ENCODE results near the gene USP48. TPM values are rescaled to one million over a fixed set of nuclear protein-coding genes. Genes with fewer than 3 reads are reported as not detected.
A peak's percentile ranks its signal among the peaks of the same experiment; 100 is the strongest.
"Not testable (repeated sequence)": the region's sequence is repeated elsewhere in the genome, so short reads cannot be mapped to it uniquely, and the experiment has no call there.

USP48 gene
- total RNA-seq, 1 donor from 2014 or later: 86.5 TPM

DNA sequence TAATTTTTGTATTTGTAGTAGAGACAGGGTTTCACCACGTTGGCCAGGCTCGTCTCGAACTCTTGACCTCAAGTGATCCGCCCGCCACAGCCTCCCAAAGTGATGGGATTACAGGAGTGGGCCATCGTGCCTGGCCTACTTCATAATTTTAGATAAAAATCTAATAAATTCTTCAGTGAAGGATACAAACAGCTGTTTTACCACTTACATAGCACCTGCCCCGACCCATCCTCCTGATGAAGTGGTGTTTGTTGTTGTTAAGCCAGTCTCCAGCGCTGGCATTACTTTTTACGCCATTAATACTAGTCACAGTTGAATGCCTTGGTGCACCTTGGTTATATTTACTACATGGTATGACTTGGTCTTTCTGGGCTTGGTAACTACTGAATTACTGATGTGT lies 101.5 kb downstream of the USP48 start:
- DNase-seq (ENCODE audit: low spot score in 2 of 2, unreplicated experiment in 2 of 2): no peak
- TF ChIP-seq, protein P1, sequence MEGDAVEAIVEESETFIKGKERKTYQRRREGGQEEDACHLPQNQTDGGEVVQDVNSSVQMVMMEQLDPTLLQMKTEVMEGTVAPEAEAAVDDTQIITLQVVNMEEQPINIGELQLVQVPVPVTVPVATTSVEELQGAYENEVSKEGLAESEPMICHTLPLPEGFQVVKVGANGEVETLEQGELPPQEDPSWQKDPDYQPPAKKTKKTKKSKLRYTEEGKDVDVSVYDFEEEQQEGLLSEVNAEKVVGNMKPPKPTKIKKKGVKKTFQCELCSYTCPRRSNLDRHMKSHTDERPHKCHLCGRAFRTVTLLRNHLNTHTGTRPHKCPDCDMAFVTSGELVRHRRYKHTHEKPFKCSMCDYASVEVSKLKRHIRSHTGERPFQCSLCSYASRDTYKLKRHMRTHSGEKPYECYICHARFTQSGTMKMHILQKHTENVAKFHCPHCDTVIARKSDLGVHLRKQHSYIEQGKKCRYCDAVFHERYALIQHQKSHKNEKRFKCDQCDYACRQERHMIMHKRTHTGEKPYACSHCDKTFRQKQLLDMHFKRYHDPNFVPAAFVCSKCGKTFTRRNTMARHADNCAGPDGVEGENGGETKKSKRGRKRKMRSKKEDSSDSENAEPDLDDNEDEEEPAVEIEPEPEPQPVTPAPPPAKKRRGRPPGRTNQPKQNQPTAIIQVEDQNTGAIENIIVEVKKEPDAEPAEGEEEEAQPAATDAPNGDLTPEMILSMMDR (IDR thresholded peaks at IDR 0.05; ENCODE audit: unreplicated experiment): no peak
- Mint-ChIP-seq H3K9me3 (peaks cover 16% of the 10 kb centered on the region), H3K27me3 (ENCODE audit: low read depth) (no peaks in the 10 kb centered on the region), H3K36me3 (peaks cover 57% of the 10 kb centered on the region), H3K27ac (no peak overlapping the region), H3K4me3 (no peak overlapping the region), H3K4me1 (peaks cover 40% of the 10 kb centered on the region)

DNA sequence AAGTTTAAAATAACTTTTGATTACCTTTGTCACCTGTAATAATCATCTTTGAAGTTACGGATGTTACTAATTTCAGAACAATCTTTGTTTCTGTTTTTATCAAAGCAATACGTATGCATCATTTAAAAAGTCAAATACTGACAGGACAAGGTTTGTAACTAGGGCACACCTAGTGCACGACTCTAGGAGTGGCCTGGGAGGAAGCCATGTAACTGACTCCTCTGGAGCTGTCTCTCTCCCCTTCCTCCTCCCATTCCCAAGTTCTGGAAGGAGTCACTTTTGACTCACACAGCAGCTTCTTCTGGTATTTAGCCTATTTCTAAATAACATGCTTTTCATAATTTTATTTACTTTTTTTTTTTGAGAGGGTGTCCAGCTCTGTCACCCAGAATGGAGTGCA lies 102.0 kb downstream of the USP48 start:
- TF ChIP-seq, protein P1 (IDR thresholded peaks at IDR 0.05; ENCODE audit: unreplicated experiment): no peak
- Mint-ChIP-seq H3K4me1 (peaks cover 45% of the 10 kb centered on the region), H3K4me3 (no peak overlapping the region), H3K9me3 (peaks cover 11% of the 10 kb centered on the region), H3K36me3 (peaks cover 52% of the 10 kb centered on the region), H3K27me3 (ENCODE audit: low read depth) (no peaks in the 10 kb centered on the region), H3K27ac (peak overlapping the region; percentile 66)
- DNase-seq (ENCODE audit: low spot score in 2 of 2, unreplicated experiment in 2 of 2): no peak

DNA sequence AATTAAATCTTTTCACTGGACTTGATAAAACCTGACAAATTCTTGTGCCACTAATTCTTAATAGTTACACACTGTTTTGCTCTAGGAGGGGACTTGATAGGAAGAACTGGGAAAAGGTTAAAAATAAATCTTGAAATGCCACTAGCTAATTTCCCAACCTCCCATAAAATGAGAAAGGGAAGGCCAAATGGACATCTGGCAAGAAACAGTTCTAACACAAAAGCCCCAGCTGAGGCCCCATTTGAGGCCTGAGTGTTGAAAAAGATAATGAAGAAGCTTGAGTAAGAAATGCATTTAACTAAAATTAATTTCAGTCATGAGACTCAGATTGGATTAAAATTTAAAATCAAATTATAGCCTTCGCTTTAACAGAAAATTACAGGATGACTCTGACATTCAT lies 102.6 kb downstream of the USP48 start:
- peak overlapping the region; percentile 66 for H3K27ac Mint-ChIP-seq
- TF ChIP-seq, protein P1 (IDR thresholded peaks at IDR 0.05; ENCODE audit: unreplicated experiment): no peak
- H3K9me3 Mint-ChIP-seq: peaks cover 11% of the 10 kb centered on the region
- no peaks in the 10 kb centered on the region for H3K27me3 Mint-ChIP-seq (ENCODE audit: low read depth)
- no peak overlapping the region for H3K4me3 Mint-ChIP-seq
- no peak for DNase-seq (ENCODE audit: low spot score in 2 of 2, unreplicated experiment in 2 of 2)
- peaks cover 50% of the 10 kb centered on the region for H3K4me1 Mint-ChIP-seq
- H3K36me3 Mint-ChIP-seq: peaks cover 47% of the 10 kb centered on the region

DNA sequence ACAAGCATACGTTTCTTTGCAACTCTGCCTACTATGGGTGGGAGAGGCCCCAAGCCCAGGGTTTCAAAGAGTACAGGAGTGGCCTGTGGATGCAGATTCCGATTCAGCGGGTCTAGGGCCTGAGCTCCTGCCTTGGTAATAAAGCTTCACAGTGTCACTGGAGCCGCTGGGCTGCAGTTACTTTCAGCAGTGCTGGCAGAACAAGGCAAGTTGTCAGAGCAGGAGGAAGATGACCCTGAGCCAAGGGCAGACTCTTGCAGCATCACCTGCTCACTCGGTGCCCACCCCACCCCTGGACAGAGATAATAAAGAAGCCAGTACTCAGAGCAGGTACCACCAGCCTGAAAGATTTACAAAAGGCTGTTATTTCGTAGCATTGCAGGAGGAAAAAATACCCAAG lies 105.8 kb downstream of the USP48 start:
- H3K4me3 Mint-ChIP-seq: no peak overlapping the region
- H3K27me3 Mint-ChIP-seq (ENCODE audit: low read depth): no peaks in the 10 kb centered on the region
- TF ChIP-seq, protein P1 (IDR thresholded peaks at IDR 0.05; ENCODE audit: unreplicated experiment): no peak
- H3K9me3 Mint-ChIP-seq: no peaks in the 10 kb centered on the region
- peaks cover 23% of the 10 kb centered on the region for H3K36me3 Mint-ChIP-seq
- DNase-seq (ENCODE audit: low spot score in 2 of 2, unreplicated experiment in 2 of 2): no peak
- peak overlapping the region; percentile 45 for H3K27ac Mint-ChIP-seq
- H3K4me1 Mint-ChIP-seq: peaks cover 75% of the 10 kb centered on the region

DNA sequence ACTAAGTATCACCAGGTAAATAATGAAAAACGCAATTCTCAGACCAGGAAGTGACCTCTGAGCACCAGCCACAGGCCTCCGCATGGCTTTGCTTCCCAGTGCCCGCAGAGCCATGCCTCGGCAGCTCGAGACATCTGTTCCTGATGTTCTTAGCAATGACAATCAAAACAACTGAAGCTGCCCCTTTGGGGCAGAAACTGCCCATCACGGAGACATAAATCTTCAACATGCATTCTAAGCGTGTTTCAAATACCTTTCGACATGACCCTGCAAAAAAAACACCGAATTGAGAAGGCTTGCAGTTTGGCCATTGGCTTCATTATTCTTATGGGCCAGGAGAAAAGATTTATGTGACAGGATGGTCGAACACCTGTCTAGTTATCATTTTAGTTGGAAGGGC lies 108.0 kb downstream of the USP48 start:
- Mint-ChIP-seq H3K27ac (peak overlapping the region; percentile 45), H3K4me1 (peaks cover 61% of the 10 kb centered on the region), H3K9me3 (no peaks in the 10 kb centered on the region), H3K27me3 (ENCODE audit: low read depth) (peaks cover 12% of the 10 kb centered on the region), H3K36me3 (peaks cover 12% of the 10 kb centered on the region), H3K4me3 (no peak overlapping the region)
- TF ChIP-seq, protein P1 (IDR thresholded peaks at IDR 0.05; ENCODE audit: unreplicated experiment): no peak
- no peak for DNase-seq (ENCODE audit: low spot score in 2 of 2, unreplicated experiment in 2 of 2)

DNA sequence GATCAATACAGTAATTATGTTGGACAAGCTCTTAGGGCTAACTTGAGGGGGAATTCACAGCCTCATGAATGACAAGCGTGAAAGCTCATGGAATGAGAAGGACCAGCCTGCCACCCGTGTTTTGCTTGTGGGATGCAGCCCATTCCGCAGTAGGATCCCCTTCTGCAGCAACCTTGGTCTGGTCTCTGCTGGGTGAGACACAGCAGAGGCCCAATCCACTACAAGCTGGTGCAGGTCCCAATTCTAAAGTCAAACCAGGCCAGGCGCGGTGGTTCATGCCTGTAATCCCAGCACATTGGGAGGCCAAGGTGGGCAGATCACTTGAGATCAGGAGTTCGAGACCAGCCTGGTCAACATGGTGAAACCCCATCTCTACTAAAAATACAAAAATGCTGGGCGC lies 109.1 kb downstream of the USP48 start:
- not testable (repeated sequence) for H3K4me3 Mint-ChIP-seq; H3K9me3 Mint-ChIP-seq; DNase-seq (ENCODE audit: low spot score in 2 of 2, unreplicated experiment in 2 of 2); H3K36me3 Mint-ChIP-seq
- Mint-ChIP-seq H3K4me1 (peaks cover 51% of the 10 kb centered on the region), H3K27me3 (ENCODE audit: low read depth) (peaks cover 17% of the 10 kb centered on the region), H3K27ac (peak overlapping the region; percentile 81)

Measured in mesothelial cell of epicardium (in vitro differentiated cells).